ENCODE measurements around the gene ZC3H18. TPM values are rescaled to one million over a fixed set of nuclear protein-coding genes. Genes with fewer than 3 reads are reported as not detected.

The ZC3H18 gene
- total and polyA plus RNA-seq, 2 donors: 13.9 to 29.5 TPM

- Histone ChIP-seq H3K4me3 (ENCODE audit: low read depth, low read length) (no peak overlapping the region), H3K27ac (ENCODE audit: low read depth) (no peak overlapping the region), H3K36me3 (ENCODE audit: insufficient read depth) (no peaks in the 10 kb centered on the region), H3K4me1 (ENCODE audit: insufficient read depth) (no peaks in the 10 kb centered on the region)
- whole genome bisulfite sequencing: 75% methylated on average over 13 of the region's 13 CpGs
- DNase-seq (ENCODE audit: extremely low spot score): no peak
Observed at GRCh38 chr16:88677721-88678120, 107.5 kb downstream of the ZC3H18 start.

DNA sequence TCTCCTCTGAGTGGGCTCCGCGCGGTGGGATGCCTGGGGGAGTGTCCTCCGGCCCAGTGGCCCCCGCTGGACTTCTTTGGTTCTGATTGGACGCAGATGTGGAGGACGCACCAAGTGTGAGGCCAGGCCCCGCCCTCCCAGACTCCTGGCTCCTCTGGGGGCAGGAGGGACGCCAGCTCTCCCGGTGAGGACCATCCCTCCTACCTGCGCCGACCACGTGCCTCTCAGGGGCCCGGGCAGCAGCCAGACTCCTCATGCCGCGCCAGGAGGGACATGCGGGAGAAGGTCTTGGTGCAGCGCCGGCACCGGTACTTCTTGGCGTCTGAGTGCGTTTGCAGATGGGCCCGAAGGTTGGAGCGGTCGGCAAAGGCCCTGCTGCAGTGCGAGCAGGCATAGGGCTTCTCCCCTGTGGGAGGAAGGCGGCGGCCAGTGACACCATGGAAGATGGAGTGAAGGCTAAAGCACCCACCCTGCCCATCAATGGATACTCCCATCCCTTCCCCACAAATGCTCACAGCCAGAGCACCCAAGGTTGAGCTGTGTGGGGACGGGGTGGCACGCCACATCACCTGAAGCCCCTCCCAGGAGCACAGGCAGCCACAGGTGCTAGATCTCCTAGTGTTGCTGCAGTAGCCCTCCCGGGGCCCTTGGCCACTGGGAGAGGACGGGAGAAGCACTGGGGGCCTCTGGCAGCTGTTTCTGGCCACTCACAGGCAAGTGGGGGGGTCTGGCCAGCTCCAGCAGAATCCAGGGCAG lies 108.2 kb downstream of the ZC3H18 start:
- WGBS: 65% methylated on average over 32 of the region's 32 CpGs
- no peaks in the 10 kb centered on the region for H3K4me1 ChIP-seq (ENCODE audit: insufficient read depth)
- DNase-seq (ENCODE audit: extremely low spot score): no peak
- no peak overlapping the region for H3K27ac ChIP-seq (ENCODE audit: low read depth)
- H3K36me3 ChIP-seq (ENCODE audit: insufficient read depth): no peaks in the 10 kb centered on the region
- H3K4me3 ChIP-seq (ENCODE audit: low read depth, low read length): no peak overlapping the region

GRCh38 chr16:88680554-88681083 lies 110.4 kb downstream of the ZC3H18 start:
- 79% methylated on average over 5 of the region's 5 CpGs for WGBS
- Histone ChIP-seq H3K4me1 (ENCODE audit: insufficient read depth) (no peaks in the 10 kb centered on the region), H3K27ac (ENCODE audit: low read depth) (no peak overlapping the region)

DNA sequence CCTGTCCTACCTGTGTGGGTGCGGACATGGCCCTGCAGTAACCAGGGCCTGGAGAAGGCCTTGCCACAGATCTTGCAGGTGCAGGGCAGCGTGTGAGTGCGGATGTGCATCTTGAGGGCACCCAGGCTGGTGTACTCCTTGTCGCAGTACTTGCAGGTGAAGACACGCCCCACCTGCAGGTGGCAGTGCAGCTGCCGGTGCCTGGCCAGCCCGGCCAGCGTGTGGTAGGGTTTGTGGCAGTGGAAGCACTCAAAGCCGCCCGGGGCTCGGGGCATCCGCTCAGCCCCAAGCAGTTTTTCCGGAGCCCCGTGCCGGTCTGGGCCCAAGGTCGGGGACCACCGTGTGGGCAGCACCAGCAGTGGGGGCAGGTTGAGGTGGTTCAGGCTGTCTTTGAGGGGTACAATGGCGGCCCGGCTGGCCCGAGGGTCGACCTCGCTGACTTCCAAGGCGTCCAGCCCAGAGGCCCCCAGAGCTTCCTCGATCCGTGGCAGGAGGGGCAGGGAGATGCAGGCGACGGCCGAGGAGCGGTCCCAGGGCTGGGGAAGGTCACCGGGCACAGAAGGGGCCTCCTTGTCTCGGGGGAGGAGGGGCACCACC lies 111.0 kb downstream of the ZC3H18 start:
- no peaks in the 10 kb centered on the region for H3K4me1 ChIP-seq (ENCODE audit: insufficient read depth)
- DNase-seq (ENCODE audit: extremely low spot score): no peak
- H3K4me3 ChIP-seq (ENCODE audit: low read depth, low read length): no peak overlapping the region
- H3K27ac ChIP-seq (ENCODE audit: low read depth): no peak overlapping the region
- 56% methylated on average over 31 of the region's 31 CpGs for WGBS
- H3K36me3 ChIP-seq (ENCODE audit: insufficient read depth): no peaks in the 10 kb centered on the region

More at GRCh38 chr16:88680554-88681083, 110.4 kb downstream of the ZC3H18 start:
- no peaks in the 10 kb centered on the region for H3K36me3 ChIP-seq (ENCODE audit: insufficient read depth)
- DNase-seq (ENCODE audit: extremely low spot score): no peak
- no peak overlapping the region for H3K4me3 ChIP-seq (ENCODE audit: low read depth, low read length)

Other genes with a start within 250 kb of the ZC3H18 start
- 9.5 TPM for gene ZNF469, start 187.4 kb upstream of the ZC3H18 start, total RNA-seq
- gene ZNF469, start 187.4 kb upstream of the ZC3H18 start, polyA plus RNA-seq: 1.3 TPM
- 2.7 TPM for gene ZFPM1, start 117.1 kb upstream of the ZC3H18 start, total RNA-seq
- 2.1 TPM for gene ZFPM1, start 117.1 kb upstream of the ZC3H18 start, polyA plus RNA-seq
- not detected for gene IL17C, start 68.2 kb downstream of the ZC3H18 start, total RNA-seq
- gene IL17C, start 68.2 kb downstream of the ZC3H18 start, polyA plus RNA-seq: 0.13 TPM
- 90.4 TPM for gene CYBA, start 80.7 kb downstream of the ZC3H18 start, total RNA-seq
- gene CYBA, start 80.7 kb downstream of the ZC3H18 start, polyA plus RNA-seq: 145 TPM
- gene MVD, start 92.7 kb downstream of the ZC3H18 start, total RNA-seq: 14.8 TPM
- gene MVD, start 92.7 kb downstream of the ZC3H18 start, polyA plus RNA-seq: 35.7 TPM
- not detected for gene SNAI3, start 116.1 kb downstream of the ZC3H18 start, total RNA-seq
- gene SNAI3, start 116.1 kb downstream of the ZC3H18 start, polyA plus RNA-seq: 0.82 TPM
- 10.0 TPM for gene RNF166, start 136.0 kb downstream of the ZC3H18 start, total RNA-seq
- gene RNF166, start 136.0 kb downstream of the ZC3H18 start, polyA plus RNA-seq: 19.6 TPM
- gene CTU2, start 136.1 kb downstream of the ZC3H18 start, total RNA-seq: 6.8 TPM
- gene CTU2, start 136.1 kb downstream of the ZC3H18 start, polyA plus RNA-seq: 15.4 TPM
- gene PIEZO1, start 214.8 kb downstream of the ZC3H18 start, total RNA-seq: 62.0 TPM
- 205 TPM for gene PIEZO1, start 214.8 kb downstream of the ZC3H18 start, polyA plus RNA-seq
- gene CDT1, start 233.4 kb downstream of the ZC3H18 start, total RNA-seq: 4.0 TPM
- gene CDT1, start 233.4 kb downstream of the ZC3H18 start, polyA plus RNA-seq: 1.5 TPM
- 28.8 TPM for gene APRT, start 241.5 kb downstream of the ZC3H18 start, total RNA-seq
- 167 TPM for gene APRT, start 241.5 kb downstream of the ZC3H18 start, polyA plus RNA-seq